Prostate gland (tissue), 2 donors: Measurements from ENCODE around the gene GPRC5D. TPM values are rescaled to one million over a fixed set of nuclear protein-coding genes. Genes with fewer than 3 reads are reported as not detected.

Experiments used
- DNase-seq: peaks from one replicate; pipeline ENCODE4 v3.0.0-alpha.2; 2019; ENCODE audit warnings: low spot score
- H3K27ac ChIP-seq, 2 donors: fragments of 200-600 bp; sonication (generic); 2 replicates each; pipeline ENCODE4 v1.5.1; 2017 to 2019
- H3K27me3 ChIP-seq: fragments of 200-600 bp; sonication (generic); replicated peaks from 2 replicates; pipeline ENCODE4 v1.5.1; 2019; ENCODE audit not compliant: insufficient read depth
- H3K36me3 ChIP-seq, 2 donors: fragments of 200-600 bp; sonication (generic); 1 replicate in 1 of 2; 2 replicates in 1 of 2; pipeline versions ENCODE4 v1.5.1 to v1.8.1; 2017 to 2019
- H3K4me1 ChIP-seq: fragments of 200-600 bp; sonication (generic); replicated peaks from 2 replicates; pipeline ENCODE4 v1.5.1; 2019
- H3K4me3 ChIP-seq, 2 donors: fragments of 200-600 bp; sonication (generic); 2 replicates each; pipeline ENCODE4 v1.5.1; 2017 to 2019
- H3K9me3 ChIP-seq: fragments of 200-600 bp; sonication (generic); 2 replicates; pipeline ENCODE4 v1.5.1; 2017
- CTCF ChIP-seq, 4 experiments: fragments of 200-600 bp in 2 of 4; fragments of 450-650 bp in 2 of 4; sonication (generic) in 2 of 4; IDR thresholded peaks; 1 replicate in 3 of 4; 2 replicates in 1 of 4; pipeline ENCODE4 v1.5.1; 2016 to 2019; ENCODE audit warnings: antibody characterized with exemption in 4 of 4, mild to moderate bottlenecking in 2 of 4, moderate library complexity in 2 of 4
- POLR2A ChIP-seq: fragments of 450-650 bp; IDR thresholded peaks from one replicate; pipeline ENCODE4 v1.6.1; 2016; ENCODE audit warnings: antibody characterized with exemption, mild to moderate bottlenecking
- POLR2AphosphoS5 ChIP-seq: sonication (generic); formaldehyde crosslinking; IDR thresholded peaks from one replicate; pipeline ENCODE4 v1.6.1; 2017; ENCODE audit warnings: antibody characterized with exemption
- WGBS: methylation state at CpG from one replicate; pipeline ENCODE4 v1.1.5; 2018; 5-methylcytosine and 5-hydroxymethylcytosine counted together
- intact Hi-C: fragments of 100-400 bp; cut with DNase I; formaldehyde crosslinking; loops from one replicate; pipeline ENCODE4 v1.14.2; 2022
- total RNA-seq, 2 donors: library from RNA; depleted of rRNA; stranded (reverse); fragments of >200 nt; gene quantifications; one replicate each; pipeline ENCODE4 v1.1.0, GENCODE V29; 2016

GPRC5D gene
- total RNA-seq, 2 donors from 2014 or later, result not detected

- H3K4me1 ChIP-seq, result peaks cover 9% of the 10 kb centered on the region
- peak overlapping the region; percentile 18 to 34 for H3K27ac ChIP-seq
- peak; percentile 81 for DNase-seq
- H3K4me3 ChIP-seq, result no peak overlapping the region
- no peaks in the 10 kb centered on the region for H3K36me3 ChIP-seq
- H3K9me3 ChIP-seq, result no peaks in the 10 kb centered on the region
- intact Hi-C loops, result loop anchor here (1.0 to 10.0 kb wide), 4 partner anchors 66 to 296 kb away; partner anchors contain the start of gene HEBP1
- 13% methylated on average over 19 of the region's 19 CpGs for WGBS
- peak; percentile 48 for TF ChIP-seq POLR2AphosphoS5
- TF ChIP-seq CTCF (IDR thresholded peaks at IDR 0.05), result peak; percentile 95 to 97 (median 96)
- no peak for TF ChIP-seq POLR2A
- no peaks in the 10 kb centered on the region for H3K27me3 ChIP-seq
Observed at GRCh38 chr12:12916135-12916944, 35.6 kb downstream of the GPRC5D start.

DNA sequence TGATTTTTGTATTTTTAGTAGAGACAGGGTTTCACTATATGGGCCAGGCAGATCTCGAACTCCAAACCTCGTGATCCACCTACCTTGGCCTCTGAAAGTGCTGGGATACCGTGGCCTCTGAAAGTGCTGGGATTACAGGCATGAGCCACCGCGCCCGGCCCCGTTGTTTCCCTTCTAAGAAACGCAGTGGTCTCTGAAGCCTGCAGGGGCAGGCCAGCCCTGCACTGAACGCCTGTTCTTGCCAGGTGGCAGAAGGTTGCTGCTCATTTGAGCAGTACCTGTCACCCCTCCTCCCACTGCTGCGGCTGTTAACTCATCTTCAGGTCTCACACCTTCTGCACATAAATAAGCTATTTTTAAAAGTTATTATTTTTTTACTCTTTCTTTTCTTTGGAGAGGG lies 36.3 kb downstream of the GPRC5D start:
- Histone ChIP-seq H3K36me3 (no peaks in the 10 kb centered on the region), H3K9me3 (no peaks in the 10 kb centered on the region), H3K27me3 (no peaks in the 10 kb centered on the region), H3K4me1 (peaks cover 9% of the 10 kb centered on the region), H3K27ac (no peak overlapping the region), H3K4me3 (no peak overlapping the region)
- TF ChIP-seq POLR2AphosphoS5 (no peak), CTCF (IDR thresholded peaks at IDR 0.05) (no peak), POLR2A (no peak)
- DNase-seq, result no peak
- intact Hi-C loops, result loop anchor here (1.0 to 10.0 kb wide), 4 partner anchors 67 to 297 kb away; partner anchors contain the start of gene HEBP1
- 67% methylated on average over 10 of the region's 10 CpGs for WGBS

DNA sequence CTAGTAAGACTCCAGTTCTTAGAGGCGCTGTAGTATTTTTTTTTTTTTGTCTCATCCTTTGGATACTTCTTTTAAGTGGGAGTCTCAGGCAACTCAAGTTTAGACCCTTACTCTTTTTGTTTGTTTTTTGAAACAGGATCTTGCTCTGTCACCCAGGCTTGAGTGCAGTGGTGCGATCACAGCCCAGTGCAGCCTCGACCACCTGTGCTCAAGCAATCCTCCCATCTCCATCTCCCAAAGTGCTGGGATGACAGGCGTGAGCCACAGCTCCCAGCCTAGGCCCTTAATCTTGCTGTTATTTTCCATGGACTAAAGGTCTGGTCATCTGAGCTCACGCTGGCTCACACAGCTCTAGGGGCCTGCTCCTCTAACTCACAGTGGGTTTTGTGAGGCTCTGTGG lies 39.3 kb downstream of the GPRC5D start:
- Histone ChIP-seq H3K27me3 (no peaks in the 10 kb centered on the region), H3K27ac (no peak overlapping the region), H3K4me1 (peaks cover 9% of the 10 kb centered on the region), H3K9me3 (no peaks in the 10 kb centered on the region), H3K4me3 (no peak overlapping the region), H3K36me3 (no peaks in the 10 kb centered on the region)
- no peak for TF ChIP-seq POLR2A
- no peak for TF ChIP-seq CTCF (IDR thresholded peaks at IDR 0.05)
- no peak for TF ChIP-seq POLR2AphosphoS5
- no peak for DNase-seq
- WGBS, result 96% methylated on average over 5 of the region's 5 CpGs
- intact Hi-C loops, result loop anchor here (10.0 kb wide), 1 partner anchor 182 kb away; no protein-coding TSS in a partner anchor

DNA sequence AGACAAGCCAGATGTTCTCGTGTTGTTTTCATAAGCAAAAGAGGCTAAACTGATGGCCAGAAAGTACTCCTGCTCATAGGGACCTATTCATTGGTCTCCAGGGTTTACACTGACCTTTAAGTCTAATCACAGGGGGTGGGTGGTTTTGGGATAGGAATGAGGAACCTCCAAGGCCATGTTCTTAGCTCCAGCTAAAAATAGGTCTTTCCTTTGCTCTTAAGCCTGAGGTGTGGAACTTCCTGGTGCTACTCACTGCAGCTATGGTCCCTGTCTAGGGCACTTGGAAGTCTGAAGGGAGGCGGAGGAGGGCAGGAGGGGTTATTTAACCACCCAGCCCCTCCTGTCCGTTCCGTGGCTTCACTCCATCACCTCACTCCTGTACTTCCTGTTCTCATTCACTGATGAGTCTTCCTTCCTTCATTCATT lies 42.0 kb downstream of the GPRC5D start:
- Histone ChIP-seq H3K27ac (no peak overlapping the region), H3K4me1 (no peaks in the 10 kb centered on the region), H3K27me3 (no peaks in the 10 kb centered on the region), H3K4me3 (no peak overlapping the region), H3K36me3 (no peaks in the 10 kb centered on the region), H3K9me3 (no peaks in the 10 kb centered on the region)
- intact Hi-C loops, result loop anchor here (10.0 kb wide), 1 partner anchor 185 kb away; no protein-coding TSS in a partner anchor
- TF ChIP-seq CTCF (IDR thresholded peaks at IDR 0.05), result no peak
- no peak for TF ChIP-seq POLR2A
- no peak for TF ChIP-seq POLR2AphosphoS5
- no peak for DNase-seq
- 74% methylated on average over 4 of the region's 4 CpGs for WGBS
